Coronary artery (tissue), 2 donors: ENCODE data around the gene TIMM22.
A peak's percentile ranks its signal among the peaks of the same experiment; 100 is the strongest.

ENCODE experiments used
- DNase-seq: peaks from one replicate; pipeline ENCODE4 v3.0.0-alpha.2; 2017; ENCODE audit warnings: low spot score
- H3K27ac ChIP-seq, 2 donors: fragments of 200-600 bp; sonication (generic); one replicate each; pipeline ENCODE4 v1.5.1; 2016 to 2019
- H3K4me3 ChIP-seq: fragments of 200-600 bp; sonication (generic); 2 replicates; pipeline ENCODE4 v1.5.1; 2016; ENCODE audit warnings: mild to moderate bottlenecking, moderate library complexity
- CTCF ChIP-seq: fragments of 200-600 bp; sonication (generic); IDR thresholded peaks from one replicate; pipeline ENCODE4 v1.5.1; 2019; ENCODE audit warnings: antibody characterized with exemption

Gene TIMM22

GRCh38 chr17:1022278-1023024 lies 25.5 kb downstream of the TIMM22 start:
- TF ChIP-seq CTCF: no peak
- peak overlapping the region; percentile 50 for H3K4me3 ChIP-seq
- H3K27ac ChIP-seq: peak overlapping the region; percentile 86 to 98
- peak; percentile 95 for DNase-seq

GRCh38 chr17:1024076-1024475 lies 27.1 kb downstream of the TIMM22 start:
- H3K27ac ChIP-seq: peak overlapping the region; percentile 7 to 86
- no peak overlapping the region for H3K4me3 ChIP-seq
- no peak for TF ChIP-seq CTCF
- no peak for DNase-seq

DNA sequence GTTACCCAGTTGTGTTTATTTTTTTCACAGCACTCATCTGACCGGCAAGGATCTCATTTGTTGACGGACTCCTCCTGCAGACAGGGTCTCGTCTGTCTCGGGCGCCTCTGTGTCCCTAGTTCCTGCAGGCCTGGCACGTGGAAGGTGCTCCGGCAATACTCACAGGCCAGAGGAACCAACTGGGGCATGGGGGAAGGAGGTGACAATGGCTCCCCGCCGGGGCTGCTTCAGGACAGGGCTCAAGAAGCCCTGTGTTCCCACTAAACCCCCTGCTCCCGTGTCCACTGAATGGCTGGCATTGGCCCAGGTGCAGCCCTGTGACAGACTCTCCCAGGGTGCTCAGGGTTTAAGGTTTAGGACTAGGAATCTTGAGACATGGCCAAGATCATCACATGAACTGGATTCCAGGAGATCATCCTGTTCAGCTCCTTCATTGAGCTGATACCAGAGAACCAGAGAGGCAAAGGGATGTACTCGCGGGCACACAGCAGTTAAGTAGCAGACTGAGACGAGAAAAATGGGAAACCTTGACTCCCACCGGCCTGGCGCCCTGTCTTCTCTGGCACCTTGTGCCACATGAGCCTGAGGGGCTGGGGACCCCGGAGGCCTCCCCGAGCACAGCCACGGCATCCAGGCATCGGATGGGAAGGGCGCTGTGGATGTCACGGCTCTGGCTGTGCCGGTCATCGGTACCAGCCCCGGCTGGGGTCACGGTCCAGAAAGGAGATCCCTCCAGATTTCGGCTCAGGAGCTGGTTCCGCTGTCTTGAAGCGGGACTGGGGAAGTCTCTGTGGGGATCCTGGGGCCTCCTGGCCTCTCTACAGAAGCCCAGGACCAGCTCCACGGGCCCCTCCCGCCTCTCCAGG lies 29.0 kb downstream of the TIMM22 start:
- Histone ChIP-seq H3K27ac (peak overlapping the region; percentile 40 to 68), H3K4me3 (no peak overlapping the region)
- no peak for DNase-seq
- no peak for TF ChIP-seq CTCF

DNA sequence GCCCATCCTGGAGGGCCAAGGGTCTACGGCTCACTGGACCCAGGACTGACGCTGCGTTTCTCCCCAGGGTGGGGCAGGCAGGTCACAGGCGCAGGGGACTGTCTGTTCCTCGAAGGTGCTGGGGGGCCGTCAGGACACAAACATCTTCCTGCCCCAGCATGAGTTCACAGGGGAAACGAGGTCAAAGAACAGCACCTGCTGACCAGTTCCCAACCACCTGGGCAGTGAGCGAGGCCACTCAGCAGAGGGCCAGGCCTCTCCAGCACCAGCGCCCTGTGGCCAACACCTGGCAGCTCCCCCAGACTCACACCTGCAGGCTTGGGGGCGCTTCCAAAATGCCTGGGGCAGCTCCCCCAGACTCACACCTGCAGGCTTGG lies 29.7 kb downstream of the TIMM22 start:
- TF ChIP-seq CTCF: no peak
- peak overlapping the region; percentile 40 to 68 for H3K27ac ChIP-seq
- no peak overlapping the region for H3K4me3 ChIP-seq
- DNase-seq: no peak

- no peak for DNase-seq
- Histone ChIP-seq H3K4me3 (no peak overlapping the region), H3K27ac (peak overlapping the region; percentile 40 to 68)
- no peak for TF ChIP-seq CTCF
Measured at GRCh38 chr17:1027044-1027443, 30.1 kb downstream of the TIMM22 start.

- DNase-seq: no peak
- H3K4me3 ChIP-seq: peak overlapping the region; percentile 74
- peak overlapping the region; percentile 74 to 86 for H3K27ac ChIP-seq
- TF ChIP-seq CTCF: no peak
Measured at GRCh38 chr17:1029196-1029921, 32.4 kb downstream of the TIMM22 start.
